GM12873 (cell line): ENCODE data around the gene FAM78A.

Experiments used
- CTCF ChIP-seq: IDR thresholded peaks from 2 replicates; pipeline ENCODE4 v1.5.1; 2012; ENCODE audit warnings: low read depth, mild to moderate bottlenecking, moderate library complexity, low read length, control low read depth; ENCODE audit not compliant: insufficient read depth; ENCODE audit errors: missing control alignments

The FAM78A gene

GRCh38 chr9:131264231-131264630, 12.1 kb downstream of the FAM78A start:
- no peak for TF ChIP-seq CTCF

- TF ChIP-seq CTCF = no peak
Observed at GRCh38 chr9:131263701-131264100, 12.6 kb downstream of the FAM78A start.

GRCh38 chr9:131262327-131263032, 13.8 kb downstream of the FAM78A start:
- no peak for TF ChIP-seq CTCF

- no peak for TF ChIP-seq CTCF
Observed at GRCh38 chr9:131260751-131261452, 15.4 kb downstream of the FAM78A start.

GRCh38 chr9:131259916-131260597, 16.3 kb downstream of the FAM78A start:
- TF ChIP-seq CTCF = no peak

GRCh38 chr9:131259432-131259898, 16.8 kb downstream of the FAM78A start:
- no peak for TF ChIP-seq CTCF
